Suprapubic skin (tissue), 4 donors: Measurements from ENCODE around the gene NSUN5.

Experiments
- CTCF ChIP-seq, 2 donors: fragments of 200-600 bp in 1 of 2; fragments of 450-650 bp in 1 of 2; sonication (generic) in 1 of 2; IDR thresholded peaks; one replicate each; pipeline ENCODE4 v1.5.1; 2016 to 2019; ENCODE audit warnings: antibody characterized with exemption in 2 of 2, mild to moderate bottlenecking in 1 of 2, moderate library complexity in 1 of 2
- EP300 ChIP-seq: sonication (generic); formaldehyde crosslinking; IDR thresholded peaks from one replicate; pipeline ENCODE4 v1.6.1; 2017; ENCODE audit warnings: antibody characterized with exemption
- POLR2A ChIP-seq, 2 donors: fragments of 450-650 bp; IDR thresholded peaks; one replicate each; pipeline ENCODE4 v1.6.1; 2017; ENCODE audit warnings: antibody characterized with exemption in 2 of 2, mild to moderate bottlenecking in 2 of 2, moderate library complexity in 2 of 2
- POLR2AphosphoS5 ChIP-seq, 3 donors: sonication (generic); formaldehyde crosslinking; IDR thresholded peaks; one replicate each; pipeline ENCODE4 v1.6.1; 2017; ENCODE audit warnings: antibody characterized with exemption in 3 of 3

- TF ChIP-seq POLR2A (IDR thresholded peaks at IDR 0.05) (no peak), CTCF (IDR thresholded peaks at IDR 0.05) (no peak), POLR2AphosphoS5 (IDR thresholded peaks at IDR 0.05) (no peak), EP300 (no peak)
Measured at GRCh38 chr7:73328696-73329095, 20.1 kb upstream of the NSUN5 start.
